Psoas muscle (tissue), 8 donors: ENCODE measurements around the gene RNF13. TPM values are rescaled to one million over a fixed set of nuclear protein-coding genes. Genes with fewer than 3 reads are reported as not detected.

Source experiments
- ATAC-seq, 4 donors: fragments of 200-7000 bp; cut with Tn5 transposase; one replicate each; pipeline ENCODE4 v1.9.1; 2020; ENCODE audit warnings: moderate library complexity in 3 of 4, mild to moderate bottlenecking in 2 of 4
- DNase-seq, 2 donors: peaks; one replicate each; pipeline ENCODE4 v3.0.0-alpha.2; 2020
- H3K27ac ChIP-seq: fragments of 200-600 bp; one replicate; pipeline ENCODE4 v1.8.0; 2022
- H3K27me3 ChIP-seq, 3 donors: fragments of 200-600 bp in 1 of 3; one replicate each; pipeline versions ENCODE4 v1.6.1 to v1.8.0; 2013 to 2022; ENCODE audit warnings: low read length in 2 of 3, mild to moderate bottlenecking in 2 of 3, moderate library complexity in 1 of 3; ENCODE audit not compliant: insufficient read depth in 3 of 3
- H3K36me3 ChIP-seq, 2 donors: fragments of 200-600 bp in 1 of 2; one replicate each; pipeline versions ENCODE4 v1.6.1 to v1.8.0; 2013 to 2022; ENCODE audit warnings: low read depth in 1 of 2, mild to moderate bottlenecking in 1 of 2, moderate library complexity in 1 of 2; ENCODE audit not compliant: insufficient read depth in 1 of 2
- H3K4me1 ChIP-seq: fragments of 200-600 bp; one replicate; pipeline ENCODE4 v1.8.0; 2022
- H3K4me3 ChIP-seq: fragments of 200-600 bp; one replicate; pipeline ENCODE4 v1.8.0; 2022; ENCODE audit warnings: mild to moderate bottlenecking
- H3K9me3 ChIP-seq: fragments of 200-600 bp; one replicate; pipeline ENCODE4 v1.8.0; 2022
- WGBS, 3 donors: extraction: QIAGEN DNeasy Blood & Tissue Kit; methylation state at CpG; one replicate each; pipeline versions ENCODE4 v1.1.6 to v1.1.7; 2013; 5-methylcytosine and 5-hydroxymethylcytosine counted together
- intact Hi-C, 2 donors: fragments of 100-400 bp; cut with DNase I; formaldehyde crosslinking; loops; one replicate each; pipeline versions ENCODE4 v1.11.0 to v1.14.2; 2022
- polyA plus RNA-seq, 3 donors: library from polyadenylated mRNA; stranded (reverse); fragments of 200-250 nt; gene quantifications; one replicate each; pipeline ENCODE4 v1.2.3, GENCODE V29; 2013
- total RNA-seq, 4 donors: library from RNA; stranded (reverse); fragmentation: NEBNext Ultra II Directional in 2 of 4; extraction: Animal tissue kit (Norgen Biotek cat#: 25700) in 2 of 4; gene quantifications; one replicate each; pipeline versions ENCODE4 v1.2.1 to v1.2.4, GENCODE V29; 2021 to 2023
- TF ChIP-seq, protein P1 (sequence below): fragments of 200-600 bp; IDR thresholded peaks from one replicate; pipeline ENCODE4 v1.8.0; 2022; ENCODE audit warnings: antibody characterized with exemption
- donor health status: healthy with polysubstance abuse.
- donor health status: DM: no; HTN: no; CAD: no; lungs with moderate emphysema.
- donor health status: Bipolar disorder and iron deficiency.
- donor health status: healthy.
- donor health status: DM: yes; HTN: yes; CAD: no.
- donor health status: DM: no; HTN: no; CAD: no.
- donor health status: DM: no; HTN: no; CAD: no.
- donor health status: DM: yes; HTN: yes; CAD: no.

Gene RNF13
- total and polyA plus RNA-seq, 7 donors, result 21.7 to 51.0 (median 41.6) TPM

DNA sequence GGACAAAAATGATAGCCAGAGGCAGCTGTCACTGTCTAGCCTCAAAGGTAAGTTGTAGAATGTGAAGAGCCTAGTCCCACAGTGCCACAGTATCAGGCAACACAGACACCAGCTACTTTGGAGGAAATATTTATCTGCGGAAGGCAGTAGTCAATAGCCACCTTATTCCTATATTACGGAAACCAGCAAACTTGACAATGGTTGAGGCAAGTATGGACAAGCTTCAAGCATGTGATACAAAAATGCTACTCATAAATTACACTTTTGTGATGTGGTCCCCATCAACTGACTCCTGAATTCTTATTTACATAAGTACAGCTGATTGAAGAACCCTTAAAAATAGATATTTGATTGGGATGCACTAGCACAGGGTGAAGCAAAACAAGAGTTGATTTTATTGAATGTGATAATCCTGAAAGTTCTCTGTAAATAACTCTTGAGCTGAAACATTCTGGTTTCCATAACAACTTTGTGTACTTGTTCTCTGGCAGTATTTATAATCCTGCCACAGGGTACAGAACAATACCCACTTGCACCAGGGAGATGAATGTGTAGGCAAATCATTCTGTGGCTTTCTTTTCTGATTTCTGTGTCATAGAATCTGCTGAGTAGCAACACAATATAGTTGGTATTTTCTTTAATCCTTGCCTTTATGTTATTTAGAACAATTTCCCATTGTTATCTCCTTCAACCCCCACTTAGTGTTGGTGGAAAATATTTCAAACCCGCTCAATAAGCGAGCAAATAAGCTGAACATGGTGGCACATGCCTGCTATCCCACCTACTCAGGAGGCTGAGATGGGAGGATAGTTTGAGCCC lies 20.4 kb upstream of the RNF13 start, which contains the start of gene ANKUB1:
TSS of gene ANKUB1 (minus strand) at position 103 of the 819 bp plus-strand sequence. CDS start 188 bp downstream, outside the sequence.
- H3K9me3 ChIP-seq, result no peaks in the 10 kb centered on the region
- ATAC-seq (no peak), DNase-seq (no peak)
- peaks cover 0 to 10% (median 8%) of the 10 kb centered on the region in 3 donors for H3K27me3 ChIP-seq
- intact Hi-C loops, result no loop called here
- no peaks in the 10 kb centered on the region for H3K36me3 ChIP-seq
- WGBS, 3 donors, result 86 to 90% (median 88%) methylated on average over 4 of the region's 4 CpGs
- H3K27ac ChIP-seq, result no peak within 1 kb of the TSS
- TF ChIP-seq, protein P1, sequence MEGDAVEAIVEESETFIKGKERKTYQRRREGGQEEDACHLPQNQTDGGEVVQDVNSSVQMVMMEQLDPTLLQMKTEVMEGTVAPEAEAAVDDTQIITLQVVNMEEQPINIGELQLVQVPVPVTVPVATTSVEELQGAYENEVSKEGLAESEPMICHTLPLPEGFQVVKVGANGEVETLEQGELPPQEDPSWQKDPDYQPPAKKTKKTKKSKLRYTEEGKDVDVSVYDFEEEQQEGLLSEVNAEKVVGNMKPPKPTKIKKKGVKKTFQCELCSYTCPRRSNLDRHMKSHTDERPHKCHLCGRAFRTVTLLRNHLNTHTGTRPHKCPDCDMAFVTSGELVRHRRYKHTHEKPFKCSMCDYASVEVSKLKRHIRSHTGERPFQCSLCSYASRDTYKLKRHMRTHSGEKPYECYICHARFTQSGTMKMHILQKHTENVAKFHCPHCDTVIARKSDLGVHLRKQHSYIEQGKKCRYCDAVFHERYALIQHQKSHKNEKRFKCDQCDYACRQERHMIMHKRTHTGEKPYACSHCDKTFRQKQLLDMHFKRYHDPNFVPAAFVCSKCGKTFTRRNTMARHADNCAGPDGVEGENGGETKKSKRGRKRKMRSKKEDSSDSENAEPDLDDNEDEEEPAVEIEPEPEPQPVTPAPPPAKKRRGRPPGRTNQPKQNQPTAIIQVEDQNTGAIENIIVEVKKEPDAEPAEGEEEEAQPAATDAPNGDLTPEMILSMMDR, result no peak
- no peaks in the 10 kb centered on the region for H3K4me1 ChIP-seq
- H3K4me3 ChIP-seq, result no peak within 1 kb of the TSS

DNA sequence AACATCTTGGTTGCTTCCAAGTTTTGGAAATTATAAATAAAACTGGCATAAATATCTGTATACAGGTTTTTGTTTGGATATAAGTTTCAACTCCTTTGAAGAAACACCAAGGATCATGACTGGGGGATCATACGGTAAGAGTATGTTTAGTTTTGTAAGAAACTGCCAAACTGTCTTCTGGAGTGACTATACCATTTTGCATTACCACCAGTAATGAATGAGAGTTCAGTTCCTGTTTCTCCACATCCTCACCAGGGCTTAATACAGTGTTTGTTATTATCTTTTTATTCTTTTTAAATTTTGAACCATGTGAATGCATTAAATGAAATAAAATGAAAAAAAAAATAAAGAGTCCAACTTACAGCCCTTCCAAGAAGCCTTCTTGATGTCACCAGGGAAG lies 17.0 kb upstream of the RNF13 start:
- Histone ChIP-seq H3K27me3 (no peaks in the 10 kb centered on the region), H3K36me3 (no peaks in the 10 kb centered on the region), H3K27ac (no peak overlapping the region), H3K4me3 (no peak overlapping the region), H3K9me3 (no peaks in the 10 kb centered on the region), H3K4me1 (no peaks in the 10 kb centered on the region)
- no peak for DNase-seq
- intact Hi-C loops, result no loop called here
- TF ChIP-seq, protein P1, result no peak
- ATAC-seq, result no peak
- WGBS, 3 donors, result 82 to 94% (median 91%) methylated on average over 1 of the region's 1 CpG

DNA sequence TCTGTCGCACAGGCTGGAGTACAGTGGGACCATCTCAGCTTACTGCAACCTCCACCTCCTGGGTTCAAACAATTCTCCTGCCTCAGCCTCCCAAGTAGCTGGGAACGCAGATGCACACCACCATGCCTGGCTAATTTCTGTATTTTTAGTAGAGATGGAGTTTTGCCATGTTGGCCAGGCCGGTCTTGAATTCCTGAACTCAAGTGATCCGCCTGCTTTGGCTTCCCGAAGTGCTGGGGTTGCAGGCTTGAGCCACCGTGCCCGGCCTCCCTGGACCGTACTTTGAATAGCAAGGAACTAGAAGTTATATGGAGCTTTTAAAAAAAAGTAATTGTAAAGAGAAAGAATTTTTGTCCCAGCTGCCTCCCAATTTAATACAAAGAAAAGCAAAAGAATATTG lies 12.3 kb upstream of the RNF13 start:
- no peak for ATAC-seq
- DNase-seq, result no peak
- Histone ChIP-seq H3K4me1 (no peaks in the 10 kb centered on the region), H3K9me3 (no peaks in the 10 kb centered on the region), H3K4me3 (no peak overlapping the region), H3K27me3 (no peaks in the 10 kb centered on the region), H3K27ac (no peak overlapping the region), H3K36me3 (no peaks in the 10 kb centered on the region)
- TF ChIP-seq, protein P1, result no peak
- intact Hi-C loops, result no loop called here
- WGBS, 3 donors, result 41 to 61% (median 41%) methylated on average over 8 of the region's 8 CpGs

DNA sequence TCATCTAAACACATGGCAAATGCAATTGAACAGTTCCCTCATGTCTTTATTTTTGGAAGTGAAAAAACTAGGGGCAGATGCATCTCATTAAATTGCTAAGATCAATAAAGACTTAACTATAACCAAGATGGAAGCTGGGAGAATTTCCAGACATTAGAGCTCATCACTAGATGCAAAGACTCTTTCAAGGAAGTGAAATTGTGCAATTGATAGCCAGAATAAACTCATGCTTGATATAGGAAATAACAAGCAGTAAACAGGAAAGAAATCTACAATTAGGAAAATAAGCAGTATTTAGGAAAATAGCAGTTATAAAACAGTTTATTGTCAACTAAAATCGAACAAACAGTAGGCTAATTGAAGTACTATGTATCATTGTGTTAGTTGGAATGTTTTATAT lies 11.8 kb upstream of the RNF13 start:
- intact Hi-C loops, result no loop called here
- H3K27me3 ChIP-seq, result no peaks in the 10 kb centered on the region
- H3K27ac ChIP-seq, result no peak overlapping the region
- DNase-seq (no peak), ATAC-seq (no peak)
- TF ChIP-seq, protein P1, result no peak
- no peaks in the 10 kb centered on the region for H3K9me3 ChIP-seq
- no peaks in the 10 kb centered on the region for H3K4me1 ChIP-seq
- no peaks in the 10 kb centered on the region for H3K36me3 ChIP-seq
- H3K4me3 ChIP-seq, result no peak overlapping the region
- WGBS, 3 donors, result 67 to 89% (median 76%) methylated on average over 1 of the region's 1 CpG
